ENCODE results near the gene AGAP3.
A peak's percentile ranks its signal among the peaks of the same experiment; 100 is the strongest.

AGAP3 gene

DNA sequence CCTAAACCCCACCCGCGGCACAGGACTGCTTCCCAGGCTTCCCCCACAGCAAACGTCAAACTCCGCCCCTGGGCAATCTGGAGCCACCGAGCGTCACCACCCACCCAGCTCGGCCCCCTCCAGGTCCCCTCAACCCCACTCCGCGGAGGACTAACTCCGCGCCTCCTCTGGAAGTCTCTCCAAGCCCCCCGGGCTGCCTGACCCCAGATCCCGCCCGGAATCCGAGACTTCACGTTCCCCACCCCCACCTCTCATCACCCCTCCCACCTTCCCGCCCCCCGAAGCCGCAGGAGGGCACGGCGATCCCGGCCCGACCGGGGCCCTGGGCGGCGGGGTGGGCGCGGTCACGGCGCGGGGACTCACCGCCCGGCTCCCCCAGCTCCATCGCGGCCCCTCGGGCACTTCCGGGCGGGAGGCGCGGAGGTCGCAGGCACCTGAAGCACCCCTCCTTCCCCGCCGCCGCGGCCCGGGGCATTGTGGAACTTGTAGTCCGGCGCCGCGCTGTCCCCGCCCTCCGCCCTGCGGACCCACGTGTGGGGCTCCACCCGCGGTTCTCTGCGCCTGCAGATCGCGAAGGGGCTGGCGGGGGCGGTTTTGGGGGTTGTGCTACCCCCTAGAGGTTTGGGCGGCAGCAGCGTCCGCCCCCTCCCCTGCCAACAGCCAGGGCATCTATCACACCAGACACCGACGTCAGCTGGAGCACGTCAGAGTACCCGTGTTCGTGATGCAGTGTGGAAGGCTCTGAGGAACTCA is 3.0 kb upstream of the AGAP3 start, which contains the start of gene TMUB1:
TMUB1 (minus strand) TSS at position 423 of the 753 bp plus-strand sequence. CDS start 930 bp downstream, outside the sequence.
- Histone ChIP-seq H3K27ac (ENCODE audit: low read depth, low read length) (no peak within 1 kb of the TSS), H3K27me3 (ENCODE audit: insufficient read depth, low read length) (peaks cover 35% of the 10 kb centered on the region), H3K9me3 (ENCODE audit: insufficient read depth, low read depth, low read length) (no peaks in the 10 kb centered on the region), H3K4me3 (ENCODE audit: low read length) (peak within 1 kb of the TSS; percentile 66), H3K36me3 (ENCODE audit: insufficient read depth, low read length) (no peaks in the 10 kb centered on the region), H3K9ac (ENCODE audit: low read depth, low read length) (peak within 1 kb of the TSS; percentile 24), H3K4me1 (ENCODE audit: insufficient read depth, low read length) (peaks cover 41% of the 10 kb centered on the region)
- WGBS = under 1% methylated on average over 69 of the region's 69 CpGs

GRCh38 chr7:151083824-151084160 is 2.5 kb upstream of the AGAP3 start:
- H3K4me1 ChIP-seq (ENCODE audit: insufficient read depth, low read length) = peaks cover 44% of the 10 kb centered on the region
- H3K9me3 ChIP-seq (ENCODE audit: insufficient read depth, low read depth, low read length) = no peaks in the 10 kb centered on the region
- no peaks in the 10 kb centered on the region for H3K36me3 ChIP-seq (ENCODE audit: insufficient read depth, low read length)
- H3K27me3 ChIP-seq (ENCODE audit: insufficient read depth, low read length) = peaks cover 40% of the 10 kb centered on the region
- peak overlapping the region; percentile 66 for H3K4me3 ChIP-seq (ENCODE audit: low read length)
- 6% methylated on average over 2 of the region's 3 CpGs for WGBS
- no peak overlapping the region for H3K27ac ChIP-seq (ENCODE audit: low read depth, low read length)
- no peak overlapping the region; the same call in 1 of the 2 replicates for H3K9ac ChIP-seq (ENCODE audit: low read depth, low read length)

- Histone ChIP-seq H3K9ac (ENCODE audit: low read depth, low read length) (no peak overlapping the region), H3K9me3 (ENCODE audit: insufficient read depth, low read depth, low read length) (no peaks in the 10 kb centered on the region), H3K4me3 (ENCODE audit: low read length) (peak overlapping the region; percentile 64), H3K27ac (ENCODE audit: low read depth, low read length) (no peak overlapping the region), H3K4me1 (ENCODE audit: insufficient read depth, low read length) (peaks cover 44% of the 10 kb centered on the region), H3K36me3 (ENCODE audit: insufficient read depth, low read length) (no peaks in the 10 kb centered on the region), H3K27me3 (ENCODE audit: insufficient read depth, low read length) (peaks cover 51% of the 10 kb centered on the region)
- WGBS = 41% methylated on average over 5 of the region's 5 CpGs
Observed at GRCh38 chr7:151085329-151085690, 965 bp upstream of the AGAP3 start.

DNA sequence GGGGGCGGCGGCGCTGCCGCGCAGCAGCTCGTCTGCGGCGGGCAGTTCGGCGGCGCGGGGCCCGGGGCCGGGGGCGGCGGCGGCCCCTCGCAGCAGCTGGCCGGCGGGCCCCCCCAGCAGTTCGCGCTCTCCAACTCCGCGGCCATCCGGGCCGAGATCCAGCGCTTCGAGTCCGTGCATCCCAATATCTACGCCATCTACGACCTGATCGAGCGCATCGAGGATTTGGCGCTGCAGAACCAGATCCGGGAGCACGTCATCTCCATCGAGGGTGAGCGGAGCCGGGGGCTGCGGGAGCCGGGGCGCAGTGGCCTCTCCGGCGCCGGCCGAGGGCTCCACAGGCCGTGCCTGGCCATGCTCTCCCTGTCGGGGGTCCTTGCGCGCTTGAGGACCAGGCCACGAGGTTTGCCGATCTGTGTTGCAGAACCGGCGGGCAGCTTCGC is 548 bp downstream of the AGAP3 start:
- peaks cover 41% of the 10 kb centered on the region for H3K4me1 ChIP-seq (ENCODE audit: insufficient read depth, low read length)
- H3K36me3 ChIP-seq (ENCODE audit: insufficient read depth, low read length) = no peaks in the 10 kb centered on the region
- peak overlapping the region; percentile 74 for H3K4me3 ChIP-seq (ENCODE audit: low read length)
- no peak overlapping the region for H3K27ac ChIP-seq (ENCODE audit: low read depth, low read length)
- H3K27me3 ChIP-seq (ENCODE audit: insufficient read depth, low read length) = peaks cover 51% of the 10 kb centered on the region
- H3K9ac ChIP-seq (ENCODE audit: low read depth, low read length) = peak overlapping the region; percentile 66
- no peaks in the 10 kb centered on the region for H3K9me3 ChIP-seq (ENCODE audit: insufficient read depth, low read depth, low read length)
- WGBS = under 1% methylated on average over 56 of the region's 56 CpGs

DNA sequence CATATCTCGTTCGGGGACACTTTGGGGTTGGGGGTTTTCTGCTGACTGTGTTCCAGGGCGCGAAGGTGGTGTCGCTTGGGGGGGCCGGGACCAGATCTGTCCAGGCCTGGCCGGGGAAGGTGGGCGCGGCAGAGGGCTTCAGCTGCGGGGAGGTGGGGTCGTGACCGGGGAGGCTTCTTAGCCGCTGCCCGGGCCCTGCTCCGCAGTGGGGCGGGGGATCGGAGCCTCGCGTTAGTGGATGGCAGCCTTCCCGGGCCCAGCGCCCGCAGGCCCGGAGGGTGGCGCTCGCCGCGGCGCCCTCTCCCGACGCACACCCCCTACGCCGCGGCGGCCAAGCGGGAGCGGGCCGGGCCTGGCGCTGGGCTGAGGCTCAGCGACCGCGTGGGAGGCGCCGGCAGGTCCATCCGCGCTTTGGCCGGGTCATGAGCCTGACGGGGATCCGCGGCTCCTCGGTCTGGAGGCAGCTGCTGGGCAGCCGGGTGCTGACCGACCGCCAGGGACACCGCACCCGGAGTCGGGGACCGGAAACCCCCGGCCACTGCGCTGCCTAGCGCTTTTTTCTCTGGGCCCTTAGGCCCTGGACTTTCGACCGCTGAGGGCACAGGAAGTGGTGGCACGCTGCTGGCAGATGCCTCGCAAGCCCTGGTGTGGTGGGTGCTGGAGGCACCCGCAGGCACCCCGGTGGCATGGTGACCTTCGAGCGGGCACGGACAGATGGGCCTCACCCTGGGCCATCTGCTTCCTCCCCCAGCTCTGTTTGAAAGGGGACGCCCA is 1.2 kb downstream of the AGAP3 start:
- peak overlapping the region; percentile 74 for H3K4me3 ChIP-seq (ENCODE audit: low read length)
- no peak overlapping the region for H3K27ac ChIP-seq (ENCODE audit: low read depth, low read length)
- WGBS = 1% methylated on average over 70 of the region's 70 CpGs
- no peaks in the 10 kb centered on the region for H3K9me3 ChIP-seq (ENCODE audit: insufficient read depth, low read depth, low read length)
- peaks cover 37% of the 10 kb centered on the region for H3K4me1 ChIP-seq (ENCODE audit: insufficient read depth, low read length)
- peak overlapping the region; percentile 66 for H3K9ac ChIP-seq (ENCODE audit: low read depth, low read length)
- H3K27me3 ChIP-seq (ENCODE audit: insufficient read depth, low read length) = peaks cover 51% of the 10 kb centered on the region
- H3K36me3 ChIP-seq (ENCODE audit: insufficient read depth, low read length) = 0 out of 2 replicates have a peak, but pooled peaks cover 2% of the 10 kb centered on the region

- Histone ChIP-seq H3K36me3 (ENCODE audit: insufficient read depth, low read length) (0 out of 2 replicates have a peak, but pooled peaks cover 2% of the 10 kb centered on the region), H3K9ac (ENCODE audit: low read depth, low read length) (peak overlapping the region; percentile 66; the same call in 1 of the 2 replicates), H3K9me3 (ENCODE audit: insufficient read depth, low read depth, low read length) (no peaks in the 10 kb centered on the region), H3K4me3 (ENCODE audit: low read length) (peak overlapping the region; percentile 74), H3K4me1 (ENCODE audit: insufficient read depth, low read length) (peaks cover 34% of the 10 kb centered on the region), H3K27me3 (ENCODE audit: insufficient read depth, low read length) (peaks cover 51% of the 10 kb centered on the region), H3K27ac (ENCODE audit: low read depth, low read length) (no peak overlapping the region)
- 16% methylated on average over 15 of the region's 16 CpGs for WGBS
Observed at GRCh38 chr7:151088019-151088855, 2.0 kb downstream of the AGAP3 start.

GRCh38 chr7:151088856-151089699 is 2.8 kb downstream of the AGAP3 start:
- H3K27ac ChIP-seq (ENCODE audit: low read depth, low read length) = no peak overlapping the region
- peaks cover 2% of the 10 kb centered on the region; the same call in 1 of the 2 replicates for H3K36me3 ChIP-seq (ENCODE audit: insufficient read depth, low read length)
- H3K4me3 ChIP-seq (ENCODE audit: low read length) = peak overlapping the region; percentile 74
- no peaks in the 10 kb centered on the region for H3K9me3 ChIP-seq (ENCODE audit: insufficient read depth, low read depth, low read length)
- WGBS = 15% methylated on average over 30 of the region's 30 CpGs
- H3K9ac ChIP-seq (ENCODE audit: low read depth, low read length) = no peak overlapping the region; the same call in 1 of the 2 replicates
- H3K27me3 ChIP-seq (ENCODE audit: insufficient read depth, low read length) = peaks cover 44% of the 10 kb centered on the region
- peaks cover 30% of the 10 kb centered on the region for H3K4me1 ChIP-seq (ENCODE audit: insufficient read depth, low read length)

GRCh38 chr7:151089893-151090730 is 3.8 kb downstream of the AGAP3 start:
- Histone ChIP-seq H3K4me1 (ENCODE audit: insufficient read depth, low read length) (peaks cover 26% of the 10 kb centered on the region), H3K27me3 (ENCODE audit: insufficient read depth, low read length) (peaks cover 35% of the 10 kb centered on the region), H3K4me3 (ENCODE audit: low read length) (0 out of 2 replicates have a peak overlapping the region, but pooled peaks have one; percentile 74), H3K9me3 (ENCODE audit: insufficient read depth, low read depth, low read length) (no peaks in the 10 kb centered on the region), H3K27ac (ENCODE audit: low read depth, low read length) (no peak overlapping the region), H3K36me3 (ENCODE audit: insufficient read depth, low read length) (peaks cover 2% of the 10 kb centered on the region; the same call in 1 of the 2 replicates), H3K9ac (ENCODE audit: low read depth, low read length) (no peak overlapping the region)
- WGBS = 83% methylated on average over 22 of the region's 22 CpGs

DNA sequence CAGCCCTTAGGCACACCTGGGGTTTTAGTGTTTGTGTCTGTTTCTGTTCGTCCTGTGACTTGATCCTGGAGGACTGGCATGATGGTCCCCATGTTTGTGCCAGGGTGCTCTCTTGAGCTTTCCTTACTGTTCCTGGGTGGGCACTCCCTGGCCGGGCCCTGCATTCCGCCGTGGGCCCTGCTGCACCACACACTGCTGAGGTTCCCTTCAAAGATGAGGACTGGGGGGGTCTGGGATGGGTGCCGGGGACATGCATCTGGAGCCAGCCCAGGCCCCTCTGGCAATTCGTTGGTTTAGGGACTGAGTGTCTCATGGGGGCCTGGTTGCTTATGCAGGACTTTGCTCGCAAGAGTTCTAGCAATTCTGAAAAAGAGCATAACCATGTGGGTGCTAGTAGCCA is 4.7 kb downstream of the AGAP3 start:
- H3K4me1 ChIP-seq (ENCODE audit: insufficient read depth, low read length) = peaks cover 23% of the 10 kb centered on the region
- H3K27me3 ChIP-seq (ENCODE audit: insufficient read depth, low read length) = peaks cover 31% of the 10 kb centered on the region
- H3K4me3 ChIP-seq (ENCODE audit: low read length) = no peak overlapping the region
- no peak overlapping the region for H3K9ac ChIP-seq (ENCODE audit: low read depth, low read length)
- no peaks in the 10 kb centered on the region for H3K9me3 ChIP-seq (ENCODE audit: insufficient read depth, low read depth, low read length)
- H3K36me3 ChIP-seq (ENCODE audit: insufficient read depth, low read length) = peaks cover 5% of the 10 kb centered on the region; the same call in 1 of the 2 replicates
- 88% methylated on average over 7 of the region's 7 CpGs for WGBS
- no peak overlapping the region for H3K27ac ChIP-seq (ENCODE audit: low read depth, low read length)

All from HUES64 (cell line).